Measurements from ENCODE around the gene UGT2B7.

Gene UGT2B7

GRCh38 chr4:69088473-69088872, 7.8 kb upstream of the UGT2B7 start:
- no peak for TF ChIP-seq CTCF (IDR thresholded peaks at IDR 0.05; ENCODE audit: extremely low read depth, insufficient read depth, missing control alignments)
- DNase-seq (ENCODE audit: low spot score): no peak
- in situ Hi-C loops (cut with MboI; ENCODE audit: low pct_unique_long_range_greater_than_20kb, low sequenced_read_pairs, unreplicated experiment): no loop called here

GRCh38 chr4:69089388-69089787, 6.9 kb upstream of the UGT2B7 start:
- in situ Hi-C loops (cut with MboI; ENCODE audit: low pct_unique_long_range_greater_than_20kb, low sequenced_read_pairs, unreplicated experiment): no loop called here

GRCh38 chr4:69092190-69092589, 4.1 kb upstream of the UGT2B7 start:
- in situ Hi-C loops (cut with MboI; ENCODE audit: low pct_unique_long_range_greater_than_20kb, low sequenced_read_pairs, unreplicated experiment): no loop called here
- DNase-seq (ENCODE audit: low spot score): no peak
- TF ChIP-seq CTCF (IDR thresholded peaks at IDR 0.05; ENCODE audit: extremely low read depth, insufficient read depth, missing control alignments): no peak

More at GRCh38 chr4:69089388-69089787, 6.9 kb upstream of the UGT2B7 start:
- no peak for DNase-seq (ENCODE audit: low spot score)
- no peak for TF ChIP-seq CTCF (IDR thresholded peaks at IDR 0.05; ENCODE audit: extremely low read depth, insufficient read depth, missing control alignments)

GRCh38 chr4:69092980-69093568, 3.2 kb upstream of the UGT2B7 start:
- no peak for DNase-seq (ENCODE audit: low spot score)
- in situ Hi-C loops (cut with MboI; ENCODE audit: low pct_unique_long_range_greater_than_20kb, low sequenced_read_pairs, unreplicated experiment): no loop called here
- no peak for TF ChIP-seq CTCF (IDR thresholded peaks at IDR 0.05; ENCODE audit: extremely low read depth, insufficient read depth, missing control alignments)

GRCh38 chr4:69093681-69094080, 2.6 kb upstream of the UGT2B7 start:
- no peak for TF ChIP-seq CTCF (IDR thresholded peaks at IDR 0.05; ENCODE audit: extremely low read depth, insufficient read depth, missing control alignments)
- in situ Hi-C loops (cut with MboI; ENCODE audit: low pct_unique_long_range_greater_than_20kb, low sequenced_read_pairs, unreplicated experiment): no loop called here
- no peak for DNase-seq (ENCODE audit: low spot score)

- in situ Hi-C loops (cut with MboI; ENCODE audit: low pct_unique_long_range_greater_than_20kb, low sequenced_read_pairs, unreplicated experiment): no loop called here
- TF ChIP-seq CTCF (IDR thresholded peaks at IDR 0.05; ENCODE audit: extremely low read depth, insufficient read depth, missing control alignments): no peak
- no peak for DNase-seq (ENCODE audit: low spot score)
Observed at GRCh38 chr4:69095301-69095731, 958 bp upstream of the UGT2B7 start.

All from GM13977 (cell line).